ENCODE data around the gene CRADD.
A peak's percentile ranks its signal among the peaks of the same experiment; 100 is the strongest.
"Not testable (repeated sequence)": the region's sequence is repeated elsewhere in the genome, so short reads cannot be mapped to it uniquely, and the experiment has no call there.

CRADD gene

GRCh38 chr12:93677195-93678064 lies at the start of gene CRADD:
CRADD (plus strand) TSS chr12:93677375.
- Histone ChIP-seq H3K4me1 (peaks cover 10 to 27% (median 12%) of the 10 kb centered on the region in 10 experiments), H3K36me3 (no peaks in the 10 kb centered on the region; a peak in 1 of 22 replicates), H3K27me3 (no peaks in the 10 kb centered on the region), H3K27ac (peak within 1 kb of the TSS; percentile 86 to 97 (median 94)), H4K20me1 (no peaks in the 10 kb centered on the region), H3K9ac (peak within 1 kb of the TSS; percentile 81 to 94 (median 88)), H3K4me3 (peak within 1 kb of the TSS; percentile 56 to 75 (median 71)), H3K4me2 (peak within 1 kb of the TSS; percentile 79 to 93 (median 88)), H3K9me3 (replicated peaks in 1 of 11) (peaks cover 0 to 13% (median 6%) of the 10 kb centered on the region in 11 experiments; a peak in 9 of 22 replicates)
- no peak for TF ChIP-seq Cebpa-rat (IDR thresholded peaks at IDR 0.05)

- H3K9me3 ChIP-seq (replicated peaks in 1 of 11) = peaks cover 20 to 46% (median 25%) of the 10 kb centered on the region in 11 experiments
- H3K27me3 ChIP-seq = no peaks in the 10 kb centered on the region
- H3K4me3 ChIP-seq = no peak overlapping the region
- H4K20me1 ChIP-seq = no peaks in the 10 kb centered on the region
- peaks cover 0 to 20% (median 3%) of the 10 kb centered on the region in 10 experiments; a peak in 6 of 20 replicates for H3K4me1 ChIP-seq
- no peak for TF ChIP-seq Cebpa-rat (IDR thresholded peaks at IDR 0.05)
- H3K36me3 ChIP-seq = no peaks in the 10 kb centered on the region
- H3K27ac ChIP-seq = no peak overlapping the region
- H3K9ac ChIP-seq = no peak overlapping the region
- no peak overlapping the region for H3K4me2 ChIP-seq
These were observed 44.8 kb upstream of the CRADD start for GRCh38 chr12:93632383-93632782.

- Histone ChIP-seq H4K20me1 (no peaks in the 10 kb centered on the region), H3K4me3 (no peak overlapping the region), H3K27ac (no peak overlapping the region), H3K27me3 (no peaks in the 10 kb centered on the region), H3K4me1 (peaks cover 0 to 20% (median 3%) of the 10 kb centered on the region in 10 experiments; a peak in 6 of 20 replicates), H3K36me3 (no peaks in the 10 kb centered on the region), H3K9ac (no peak overlapping the region), H3K4me2 (peak overlapping the region in 1 of 11 experiments; percentile 26; a peak in 1 of 22 replicates), H3K9me3 (replicated peaks in 1 of 11) (peaks cover 13 to 33% (median 22%) of the 10 kb centered on the region in 11 experiments)
- no peak for TF ChIP-seq Cebpa-rat (IDR thresholded peaks at IDR 0.05)
These were observed 42.8 kb upstream of the CRADD start for GRCh38 chr12:93634416-93634815.

- H3K36me3 ChIP-seq = no peaks in the 10 kb centered on the region
- no peak for TF ChIP-seq Cebpa-rat (IDR thresholded peaks at IDR 0.05)
- H3K27me3 ChIP-seq = no peaks in the 10 kb centered on the region
- H3K9ac ChIP-seq = no peak overlapping the region
- H3K4me3 ChIP-seq = no peak overlapping the region
- H3K4me2 ChIP-seq = peak overlapping the region in 7 of 11 experiments; percentile 18 to 51 (median 32); a peak in 8 of 22 replicates
- H3K27ac ChIP-seq = no peak overlapping the region
- H3K9me3 ChIP-seq (replicated peaks in 1 of 11) = peaks cover 13 to 28% (median 22%) of the 10 kb centered on the region in 11 experiments
- no peaks in the 10 kb centered on the region for H4K20me1 ChIP-seq
- peaks cover 0 to 20% (median 3%) of the 10 kb centered on the region in 10 experiments; a peak in 6 of 20 replicates for H3K4me1 ChIP-seq
These were observed 40.5 kb upstream of the CRADD start for GRCh38 chr12:93636708-93637107.

GRCh38 chr12:93638095-93638494 lies 39.1 kb upstream of the CRADD start:
- Histone ChIP-seq H3K4me3 (no peak overlapping the region), H3K36me3 (no peaks in the 10 kb centered on the region), H3K9ac (no peak overlapping the region), H4K20me1 (no peaks in the 10 kb centered on the region), H3K27me3 (no peaks in the 10 kb centered on the region), H3K4me2 (no peak overlapping the region), H3K4me1 (peaks cover 0 to 20% (median 3%) of the 10 kb centered on the region in 10 experiments; a peak in 6 of 20 replicates), H3K9me3 (replicated peaks in 1 of 11) (peaks cover 5 to 25% (median 10%) of the 10 kb centered on the region in 11 experiments; a peak in 15 of 22 replicates), H3K27ac (no peak overlapping the region)
- no peak for TF ChIP-seq Cebpa-rat (IDR thresholded peaks at IDR 0.05)

GRCh38 chr12:93638954-93639353 lies 38.2 kb upstream of the CRADD start:
- H3K9ac ChIP-seq = no peak overlapping the region
- H3K9me3 ChIP-seq (replicated peaks in 1 of 11) = peaks cover 0 to 17% (median 8%) of the 10 kb centered on the region in 11 experiments; a peak in 7 of 22 replicates
- no peak overlapping the region for H3K27ac ChIP-seq
- no peaks in the 10 kb centered on the region for H3K36me3 ChIP-seq
- no peak overlapping the region for H3K4me2 ChIP-seq
- H3K4me3 ChIP-seq = no peak overlapping the region
- H3K27me3 ChIP-seq = no peaks in the 10 kb centered on the region
- no peak for TF ChIP-seq Cebpa-rat (IDR thresholded peaks at IDR 0.05)
- H4K20me1 ChIP-seq = no peaks in the 10 kb centered on the region
- H3K4me1 ChIP-seq = peaks cover 0 to 20% (median 3%) of the 10 kb centered on the region in 10 experiments; a peak in 6 of 20 replicates

- H3K27ac ChIP-seq = no peak overlapping the region
These were observed 37.8 kb upstream of the CRADD start for GRCh38 chr12:93639406-93639805.

GRCh38 chr12:93641380-93641779 lies 35.8 kb upstream of the CRADD start:
- H3K27me3 ChIP-seq, H3K4me2 ChIP-seq, H3K27ac ChIP-seq, H3K9ac ChIP-seq, H4K20me1 ChIP-seq, H3K4me3 ChIP-seq, H3K36me3 ChIP-seq: not testable (repeated sequence)
- H3K4me1 ChIP-seq = peaks cover 0 to 10% (median 0%) of the 10 kb centered on the region in 10 experiments; a peak in 6 of 20 replicates
- H3K9me3 ChIP-seq (replicated peaks in 1 of 11) = peaks cover 0 to 14% (median 8%) of the 10 kb centered on the region in 11 experiments; a peak in 4 of 22 replicates

More at GRCh38 chr12:93639406-93639805, 37.8 kb upstream of the CRADD start:
- Histone ChIP-seq H3K27me3 (no peaks in the 10 kb centered on the region), H3K9me3 (replicated peaks in 1 of 11) (peaks cover 0 to 14% (median 8%) of the 10 kb centered on the region in 11 experiments; a peak in 4 of 22 replicates), H3K36me3 (no peaks in the 10 kb centered on the region), H4K20me1 (no peaks in the 10 kb centered on the region), H3K9ac (no peak overlapping the region), H3K4me3 (no peak overlapping the region), H3K4me2 (no peak overlapping the region), H3K4me1 (peaks cover 0 to 19% (median 2%) of the 10 kb centered on the region in 10 experiments; a peak in 6 of 20 replicates)
- no peak for TF ChIP-seq Cebpa-rat (IDR thresholded peaks at IDR 0.05)

- Histone ChIP-seq H4K20me1 (no peaks in the 10 kb centered on the region), H3K4me3 (no peak overlapping the region), H3K36me3 (no peaks in the 10 kb centered on the region), H3K4me1 (no peaks in the 10 kb centered on the region), H3K9me3 (replicated peaks in 1 of 11) (peaks cover 0 to 14% (median 8%) of the 10 kb centered on the region in 11 experiments; a peak in 4 of 22 replicates), H3K9ac (no peak overlapping the region), H3K27ac (no peak overlapping the region), H3K4me2 (no peak overlapping the region), H3K27me3 (no peaks in the 10 kb centered on the region)
- TF ChIP-seq Cebpa-rat (IDR thresholded peaks at IDR 0.05) = no peak
These were observed 34.4 kb upstream of the CRADD start for GRCh38 chr12:93642751-93643150.
